CD4-positive, CD25-positive, alpha-beta regulatory T cell (primary cell): ENCODE measurements around the gene CCM2. TPM values are rescaled to one million over a fixed set of nuclear protein-coding genes. Genes with fewer than 3 reads are reported as not detected.
A peak's percentile ranks its signal among the peaks of the same experiment; 100 is the strongest.
"Not testable (repeated sequence)": the region's sequence is repeated elsewhere in the genome, so short reads cannot be mapped to it uniquely, and the experiment has no call there.

Experiments used
- ATAC-seq, 2 donors: fragments of 150-1000 bp; cut with Tn5 transposase; one replicate each; pipeline ENCODE4 v1.10.0; 2021; ENCODE audit warnings: low read depth in 2 of 2, moderate number of reproducible peaks in 2 of 2, moderate library complexity in 1 of 2
- DNase-seq, 3 donors: peaks; one replicate each; pipeline versions ENCODE4 v3.0.0 to v3.0.0-alpha.2; 2012 to 2022; ENCODE audit warnings: mixed read lengths in 1 of 3
- H3K27ac ChIP-seq: one replicate; pipeline ENCODE4 v1.7.0; 2013; ENCODE audit warnings: mild to moderate bottlenecking, low read length; ENCODE audit not compliant: insufficient read depth, poor library complexity, severe bottlenecking
- H3K27me3 ChIP-seq: one replicate; pipeline ENCODE4 v1.7.0; 2013; ENCODE audit warnings: low read length; ENCODE audit not compliant: control insufficient read depth, insufficient read depth
- H3K36me3 ChIP-seq: one replicate; pipeline ENCODE4 v1.7.0; 2013; ENCODE audit warnings: mild to moderate bottlenecking, low read length, moderate library complexity; ENCODE audit not compliant: control insufficient read depth, insufficient read depth
- H3K4me1 ChIP-seq: 2 replicates; pipeline ENCODE4 v1.7.0; 2013; ENCODE audit warnings: mild to moderate bottlenecking, low read length; ENCODE audit not compliant: insufficient read depth, control insufficient read depth, poor library complexity, severe bottlenecking
- H3K4me3 ChIP-seq: one replicate; pipeline ENCODE4 v1.7.0; 2013; ENCODE audit warnings: low read depth, mild to moderate bottlenecking, low read length, moderate library complexity
- H3K9me3 ChIP-seq, 2 experiments: 1 replicate in 1 of 2; 2 replicates in 1 of 2; pipeline ENCODE4 v1.7.0; 2013; ENCODE audit warnings: low read length in 2 of 2, mild to moderate bottlenecking in 1 of 2, moderate library complexity in 1 of 2; ENCODE audit not compliant: control insufficient read depth in 2 of 2
- H3K27ac Mint-ChIP-seq, 3 donors: one replicate each; pipeline ENCODE4 v1.8.0; 2020 to 2022; ENCODE audit warnings: mild to moderate bottlenecking in 3 of 3, mixed read lengths in 3 of 3, moderate library complexity in 2 of 3
- H3K27me3 Mint-ChIP-seq: one replicate; pipeline ENCODE4 v1.8.0; 2022; ENCODE audit warnings: mild to moderate bottlenecking, mixed read lengths
- H3K36me3 Mint-ChIP-seq: one replicate; pipeline ENCODE4 v1.8.0; 2020; ENCODE audit warnings: mixed read lengths
- H3K4me1 Mint-ChIP-seq, 4 donors: one replicate each; pipeline ENCODE4 v1.8.0; 2020 to 2022; ENCODE audit warnings: mixed read lengths in 4 of 4, mild to moderate bottlenecking in 1 of 4
- H3K4me3 Mint-ChIP-seq, 4 donors: one replicate each; pipeline ENCODE4 v1.8.0; 2020 to 2022; ENCODE audit warnings: mild to moderate bottlenecking in 4 of 4, mixed read lengths in 4 of 4, moderate library complexity in 3 of 4
- H3K9me3 Mint-ChIP-seq, 7 donors: one replicate each; pipeline ENCODE4 v1.8.0; 2020 to 2022; ENCODE audit warnings: mixed read lengths in 7 of 7, mild to moderate bottlenecking in 3 of 7, moderate library complexity in 2 of 7
- polyA plus RNA-seq, 4 donors: library from polyadenylated mRNA; unstranded; fragments of 300-500 nt; fragmentation: Illumina TruSeq; gene quantifications; one replicate each; pipeline ENCODE4 v1.2.3, GENCODE V29; 2021
- total RNA-seq: library from RNA; stranded (reverse); gene quantifications from one replicate; pipeline ENCODE4 v1.2.3, GENCODE V29; 2022

The CCM2 gene
- total and polyA plus RNA-seq, 5 donors from 2014 or later = 139 to 190 (median 156) TPM

GRCh38 chr7:45028920-45029344, 28.9 kb downstream of the CCM2 start:
- H3K27ac Mint-ChIP-seq = peak overlapping the region; percentile 93 to 97 (median 96)
- no peaks in the 10 kb centered on the region for H3K27me3 ChIP-seq
- H3K36me3 ChIP-seq = peaks cover 29% of the 10 kb centered on the region
- no peaks in the 10 kb centered on the region for H3K9me3 ChIP-seq
- H3K27me3 Mint-ChIP-seq = no peaks in the 10 kb centered on the region
- ATAC-seq = no peak
- no peak for DNase-seq
- H3K4me1 ChIP-seq = peaks cover 81% of the 10 kb centered on the region
- peak overlapping the region; percentile 94 to 98 (median 97) for H3K4me3 Mint-ChIP-seq
- H3K4me3 ChIP-seq = peak overlapping the region; percentile 100
- H3K36me3 Mint-ChIP-seq = peaks cover 60% of the 10 kb centered on the region
- peaks cover 21 to 79% (median 60%) of the 10 kb centered on the region in 4 donors for H3K4me1 Mint-ChIP-seq
- peaks cover 0 to 4% (median 0%) of the 10 kb centered on the region in 7 donors for H3K9me3 Mint-ChIP-seq
- peak overlapping the region; percentile 76 for H3K27ac ChIP-seq

- H3K36me3 Mint-ChIP-seq = peaks cover 55% of the 10 kb centered on the region
- no peaks in the 10 kb centered on the region for H3K27me3 Mint-ChIP-seq
- peaks cover 0 to 4% (median 0%) of the 10 kb centered on the region in 7 donors for H3K9me3 Mint-ChIP-seq
- H3K4me3 ChIP-seq = peak overlapping the region; percentile 76
- peaks cover 81% of the 10 kb centered on the region for H3K4me1 ChIP-seq
- ATAC-seq (no peak), DNase-seq (no peak)
- H3K27ac ChIP-seq = peak overlapping the region; percentile 66
- peak overlapping the region; percentile 63 to 86 (median 81) for H3K27ac Mint-ChIP-seq
- H3K36me3 ChIP-seq = peaks cover 38% of the 10 kb centered on the region
- peaks cover 26 to 77% (median 63%) of the 10 kb centered on the region in 4 donors for H3K4me1 Mint-ChIP-seq
- H3K27me3 ChIP-seq = no peaks in the 10 kb centered on the region
- H3K4me3 Mint-ChIP-seq = peak overlapping the region; percentile 91 to 98 (median 94)
- no peaks in the 10 kb centered on the region for H3K9me3 ChIP-seq
These were observed 31.8 kb downstream of the CCM2 start for GRCh38 chr7:45031829-45032228.

- H3K27ac ChIP-seq = peak overlapping the region; percentile 66
These were observed 32.4 kb downstream of the CCM2 start for GRCh38 chr7:45032421-45032820.

GRCh38 chr7:45033261-45033930, 33.4 kb downstream of the CCM2 start:
- peak overlapping the region; percentile 81 to 86 (median 86) for H3K27ac Mint-ChIP-seq
- H3K9me3 Mint-ChIP-seq = no peaks in the 10 kb centered on the region
- peak overlapping the region; percentile 76 for H3K4me3 ChIP-seq
- peaks cover 54% of the 10 kb centered on the region for H3K36me3 Mint-ChIP-seq
- no peak for ATAC-seq
- peak in 1 of 3 donors; percentile 29 for DNase-seq
- H3K27ac ChIP-seq = peak overlapping the region; percentile 57
- peaks cover 91% of the 10 kb centered on the region for H3K4me1 ChIP-seq
- H3K36me3 ChIP-seq = peaks cover 44% of the 10 kb centered on the region
- peaks cover 29 to 85% (median 71%) of the 10 kb centered on the region in 4 donors for H3K4me1 Mint-ChIP-seq
- no peaks in the 10 kb centered on the region for H3K27me3 ChIP-seq
- peak overlapping the region; percentile 91 to 98 (median 94) for H3K4me3 Mint-ChIP-seq
- H3K27me3 Mint-ChIP-seq = no peaks in the 10 kb centered on the region
- no peaks in the 10 kb centered on the region for H3K9me3 ChIP-seq

More at GRCh38 chr7:45032421-45032820, 32.4 kb downstream of the CCM2 start:
- H3K4me1 Mint-ChIP-seq = peaks cover 29 to 77% (median 62%) of the 10 kb centered on the region in 4 donors
- ATAC-seq = no peak
- no peak for DNase-seq
- peak overlapping the region; percentile 76 for H3K4me3 ChIP-seq
- H3K27me3 ChIP-seq = no peaks in the 10 kb centered on the region
- H3K4me3 Mint-ChIP-seq = peak overlapping the region; percentile 91 to 98 (median 94)
- peaks cover 81% of the 10 kb centered on the region for H3K4me1 ChIP-seq
- H3K36me3 ChIP-seq = peaks cover 38% of the 10 kb centered on the region
- peaks cover 54% of the 10 kb centered on the region for H3K36me3 Mint-ChIP-seq
- no peaks in the 10 kb centered on the region for H3K9me3 ChIP-seq
- H3K27me3 Mint-ChIP-seq = no peaks in the 10 kb centered on the region
- H3K27ac Mint-ChIP-seq = peak overlapping the region; percentile 63 to 86 (median 81)
- H3K9me3 Mint-ChIP-seq = peaks cover 0 to 4% (median 0%) of the 10 kb centered on the region in 7 donors

GRCh38 chr7:45033931-45034290, 33.9 kb downstream of the CCM2 start:
- DNase-seq (no peak), ATAC-seq (no peak)
- H3K9me3 ChIP-seq = no peaks in the 10 kb centered on the region
- no peaks in the 10 kb centered on the region for H3K27me3 ChIP-seq
- Mint-ChIP-seq H3K27me3 (no peaks in the 10 kb centered on the region), H3K27ac (peak overlapping the region; percentile 80 to 86 (median 81)), H3K9me3 (no peaks in the 10 kb centered on the region), H3K4me3 (peak overlapping the region; percentile 91 to 98 (median 94)), H3K4me1 (peaks cover 34 to 90% (median 74%) of the 10 kb centered on the region in 4 donors), H3K36me3 (peaks cover 54% of the 10 kb centered on the region)
- peak overlapping the region; percentile 76 for H3K4me3 ChIP-seq
- H3K4me1 ChIP-seq = peaks cover 96% of the 10 kb centered on the region
- peak overlapping the region; percentile 57 for H3K27ac ChIP-seq
- peaks cover 49% of the 10 kb centered on the region for H3K36me3 ChIP-seq

DNA sequence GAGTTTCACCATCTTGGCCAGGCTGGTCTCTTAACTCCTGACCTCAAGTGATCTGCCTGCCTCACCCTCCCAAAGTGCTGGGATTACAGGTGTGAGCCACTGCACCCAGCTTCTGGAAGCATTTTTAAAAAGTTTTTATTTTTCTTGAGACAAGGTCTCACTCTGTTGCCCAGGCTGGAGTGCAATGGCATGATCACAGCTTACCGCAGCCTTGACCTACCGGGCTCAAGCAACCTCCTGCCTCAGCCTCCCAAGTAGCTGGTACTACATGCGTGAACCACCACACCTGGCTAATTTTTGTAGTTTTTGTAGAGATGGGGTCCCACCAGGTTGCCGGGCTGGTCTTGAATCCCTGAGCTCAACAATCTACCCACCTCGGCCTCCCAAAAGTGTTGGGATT, 34.7 kb downstream of the CCM2 start:
- H3K27ac ChIP-seq, H3K27me3 ChIP-seq, H3K9me3 Mint-ChIP-seq, ATAC-seq, DNase-seq, H3K9me3 ChIP-seq, H3K27me3 Mint-ChIP-seq: not testable (repeated sequence)
- H3K4me3 ChIP-seq = peak overlapping the region; percentile 70
- H3K4me1 ChIP-seq = peaks cover 95% of the 10 kb centered on the region
- peaks cover 57% of the 10 kb centered on the region for H3K36me3 ChIP-seq
- peaks cover 35 to 89% (median 71%) of the 10 kb centered on the region in 4 donors for H3K4me1 Mint-ChIP-seq
- peak overlapping the region; percentile 91 to 98 (median 94) for H3K4me3 Mint-ChIP-seq
- H3K36me3 Mint-ChIP-seq = peaks cover 52% of the 10 kb centered on the region
- H3K27ac Mint-ChIP-seq = peak overlapping the region in 2 of 3 donors; percentile 20 to 83

- no peaks in the 10 kb centered on the region for H3K27me3 ChIP-seq
- Mint-ChIP-seq H3K27me3 (no peaks in the 10 kb centered on the region), H3K9me3 (no peaks in the 10 kb centered on the region), H3K27ac (peak overlapping the region; percentile 12 to 83 (median 81)), H3K4me1 (peaks cover 35 to 87% (median 65%) of the 10 kb centered on the region in 4 donors), H3K4me3 (peak overlapping the region; percentile 87 to 98 (median 92)), H3K36me3 (peaks cover 51% of the 10 kb centered on the region)
- no peak for DNase-seq
- H3K4me1 ChIP-seq = peaks cover 88% of the 10 kb centered on the region
- H3K36me3 ChIP-seq = peaks cover 61% of the 10 kb centered on the region
- no peak for ATAC-seq
- H3K27ac ChIP-seq = peak overlapping the region; percentile 42
- H3K9me3 ChIP-seq = no peaks in the 10 kb centered on the region
- peak overlapping the region; percentile 70 for H3K4me3 ChIP-seq
These were observed 35.4 kb downstream of the CCM2 start for GRCh38 chr7:45035371-45035770.
